H9 (cell line): ENCODE results near the gene LCE3D. TPM values are rescaled to one million over a fixed set of nuclear protein-coding genes. Genes with fewer than 3 reads are reported as not detected.

Experiments
- DNase-seq: peaks from one replicate; pipeline ENCODE4 v3.0.0-alpha.2; 2017
- H2AFZ ChIP-seq: one replicate; pipeline ENCODE4 v1.6.1; 2013; ENCODE audit warnings: mild to moderate bottlenecking, low read length, control low read depth, moderate library complexity
- H2AK5ac ChIP-seq: 2 replicates; pipeline ENCODE4 v1.6.1; 2013; ENCODE audit warnings: low read length, control low read depth, mixed read lengths; ENCODE audit not compliant: insufficient read length
- H2BK120ac ChIP-seq: one replicate; pipeline ENCODE4 v1.6.1; 2013; ENCODE audit warnings: low read depth, mild to moderate bottlenecking, low read length, control low read depth, inconsistent platforms; ENCODE audit not compliant: poor library complexity, severe bottlenecking
- H2BK12ac ChIP-seq: 2 replicates; pipeline ENCODE4 v1.6.1; 2013; ENCODE audit warnings: low read length, control low read depth, mixed read lengths, low read depth; ENCODE audit not compliant: insufficient read length
- H2BK15ac ChIP-seq: 2 replicates; pipeline ENCODE4 v1.6.1; 2013; ENCODE audit warnings: low read depth, low read length, control low read depth
- H2BK20ac ChIP-seq: one replicate; pipeline ENCODE4 v1.6.1; 2013; ENCODE audit warnings: low read depth, mild to moderate bottlenecking, low read length, control low read depth, inconsistent platforms; ENCODE audit not compliant: poor library complexity, severe bottlenecking
- H2BK5ac ChIP-seq: 2 replicates; pipeline ENCODE4 v1.6.1; 2013; ENCODE audit warnings: low read length, control low read depth, mixed read lengths; ENCODE audit not compliant: insufficient read length
- H3K14ac ChIP-seq: 2 replicates; pipeline ENCODE4 v1.6.1; 2013; ENCODE audit warnings: low read length, control low read depth; ENCODE audit not compliant: insufficient read depth
- H3K18ac ChIP-seq: 2 replicates; pipeline ENCODE4 v1.6.1; 2013; ENCODE audit warnings: low read depth, mild to moderate bottlenecking, mixed read lengths, low read length, control low read depth; ENCODE audit not compliant: insufficient read length
- H3K23ac ChIP-seq: 2 replicates; pipeline ENCODE4 v1.6.1; 2013; ENCODE audit warnings: low read length, control low read depth, mixed read lengths, low read depth; ENCODE audit not compliant: insufficient read length
- H3K23me2 ChIP-seq: 2 replicates; pipeline ENCODE4 v1.6.1; 2013; ENCODE audit warnings: low read depth, mild to moderate bottlenecking, mixed read lengths, low read length, control low read depth; ENCODE audit not compliant: insufficient read length, poor library complexity, severe bottlenecking
- H3K27ac ChIP-seq: 2 replicates; pipeline ENCODE4 v1.5.1; 2013; ENCODE audit warnings: low read length, control low read depth, mixed read lengths, low read depth; ENCODE audit not compliant: insufficient read length
- H3K27me3 ChIP-seq: 2 replicates; pipeline ENCODE4 v1.6.1; 2013; ENCODE audit warnings: low read length, control low read depth, inconsistent platforms; ENCODE audit not compliant: insufficient read depth
- H3K4ac ChIP-seq: 2 replicates; pipeline ENCODE4 v1.6.1; 2013; ENCODE audit warnings: low read depth, mild to moderate bottlenecking, control low read depth, inconsistent platforms, low read length, moderate library complexity
- H3K4me1 ChIP-seq: 2 replicates; pipeline ENCODE4 v1.6.1; 2013; ENCODE audit warnings: low read length, control low read depth, inconsistent platforms; ENCODE audit not compliant: insufficient read depth
- H3K4me2 ChIP-seq: 2 replicates; pipeline ENCODE4 v1.6.1; 2013; ENCODE audit warnings: low read length, control low read depth, mixed read lengths; ENCODE audit not compliant: insufficient read length, insufficient read depth
- H3K56ac ChIP-seq: 2 replicates; pipeline ENCODE4 v1.6.1; 2013; ENCODE audit warnings: low read depth, mild to moderate bottlenecking, mixed read lengths, low read length, control low read depth; ENCODE audit not compliant: insufficient read length
- H3K79me1 ChIP-seq: 2 replicates; pipeline ENCODE4 v1.6.1; 2013; ENCODE audit warnings: low read depth, mild to moderate bottlenecking, moderate library complexity, low read length, control low read depth, inconsistent platforms; ENCODE audit not compliant: insufficient read depth, poor library complexity, severe bottlenecking
- H3K79me2 ChIP-seq: 2 replicates; pipeline ENCODE4 v1.6.1; 2013; ENCODE audit warnings: low read length, control low read depth, inconsistent platforms; ENCODE audit not compliant: insufficient read depth
- H3K9ac ChIP-seq: 2 replicates; pipeline ENCODE4 v1.6.1; 2013; ENCODE audit warnings: low read length, control low read depth, mixed read lengths; ENCODE audit not compliant: insufficient read length; ENCODE audit errors: extremely low read depth
- H3K9me3 ChIP-seq: one replicate; pipeline ENCODE4 v1.6.1; 2013; ENCODE audit warnings: low read depth, low read length, inconsistent platforms; ENCODE audit not compliant: control insufficient read depth
- H3T11ph ChIP-seq: one replicate; pipeline ENCODE4 v1.6.1; 2013; ENCODE audit warnings: mild to moderate bottlenecking, low read length, control low read depth, inconsistent platforms
- H4K20me1 ChIP-seq: one replicate; pipeline ENCODE4 v1.6.1; 2013; ENCODE audit not compliant: control insufficient read depth, insufficient read length, insufficient read depth
- H4K5ac ChIP-seq: 2 replicates; pipeline ENCODE4 v1.6.1; 2013; ENCODE audit warnings: low read depth, mild to moderate bottlenecking, mixed read lengths, low read length, control low read depth; ENCODE audit not compliant: insufficient read length
- H4K8ac ChIP-seq: replicated peaks from 2 replicates; pipeline ENCODE4 v1.6.1; 2013; ENCODE audit warnings: low read length, control low read depth, mixed read lengths, low read depth; ENCODE audit not compliant: insufficient read length
- H4K91ac ChIP-seq: 2 replicates; pipeline ENCODE4 v1.6.1; 2013; ENCODE audit warnings: low read depth, mild to moderate bottlenecking, moderate library complexity, mixed read lengths, low read length, control low read depth; ENCODE audit not compliant: insufficient read length
- H3K27ac Mint-ChIP-seq, 3 experiments: 2 replicates in 2 of 3; 3 replicates in 1 of 3; pipeline ENCODE4 v1.8.0; 2020 to 2021; ENCODE audit warnings: mixed read lengths in 3 of 3, mild to moderate bottlenecking in 1 of 3, moderate library complexity in 1 of 3
- H3K27me3 Mint-ChIP-seq: 2 replicates; pipeline ENCODE4 v1.8.0; 2021; ENCODE audit warnings: low read depth, mild to moderate bottlenecking, moderate library complexity, mixed read lengths
- H3K36me3 Mint-ChIP-seq, 3 experiments: 2 replicates in 2 of 3; 3 replicates in 1 of 3; pipeline ENCODE4 v1.8.0; 2020 to 2021; ENCODE audit warnings: low read depth in 3 of 3, mixed read lengths in 3 of 3; ENCODE audit not compliant: insufficient read depth in 1 of 3
- H3K4me1 Mint-ChIP-seq, 2 experiments: 2 replicates each; pipeline ENCODE4 v1.8.0; 2020; ENCODE audit warnings: mixed read lengths in 2 of 2
- H3K4me3 Mint-ChIP-seq, 2 experiments: 2 replicates in 1 of 2; 3 replicates in 1 of 2; pipeline ENCODE4 v1.8.0; 2020 to 2021; ENCODE audit warnings: mild to moderate bottlenecking in 2 of 2, mixed read lengths in 2 of 2, moderate library complexity in 1 of 2
- H3K9me3 Mint-ChIP-seq, 2 experiments: 2 replicates in 1 of 2; 3 replicates in 1 of 2; pipeline ENCODE4 v1.8.0; 2020; ENCODE audit warnings: mild to moderate bottlenecking in 2 of 2, mixed read lengths in 2 of 2, moderate library complexity in 1 of 2
- WGBS: extraction: QIAGEN DNeasy Blood & Tissue Kit; methylation state at CpG from one replicate; pipeline ENCODE4 v1.1.7; 2013; ENCODE audit warnings: missing lambda C conversion rate, low lambda C conversion rate, mixed read lengths; ENCODE audit not compliant: insufficient read length; ENCODE audit errors: extremely low coverage; 5-methylcytosine and 5-hydroxymethylcytosine counted together
- total RNA-seq: library from RNA; stranded (reverse); gene quantifications from 2 replicates; pipeline ENCODE4 v1.2.1, GENCODE V29; 2021
- TF ChIP-seq, protein P1 (sequence below): fragments of 200-600 bp; sonication (generic); conservative IDR thresholded peaks from 3 replicates; pipeline ENCODE4 v1.8.0; 2021; ENCODE audit warnings: antibody characterized with exemption, mild to moderate bottlenecking

The LCE3D gene
- total RNA-seq, 1 experiment from 2014 or later, result not detected

DNA sequence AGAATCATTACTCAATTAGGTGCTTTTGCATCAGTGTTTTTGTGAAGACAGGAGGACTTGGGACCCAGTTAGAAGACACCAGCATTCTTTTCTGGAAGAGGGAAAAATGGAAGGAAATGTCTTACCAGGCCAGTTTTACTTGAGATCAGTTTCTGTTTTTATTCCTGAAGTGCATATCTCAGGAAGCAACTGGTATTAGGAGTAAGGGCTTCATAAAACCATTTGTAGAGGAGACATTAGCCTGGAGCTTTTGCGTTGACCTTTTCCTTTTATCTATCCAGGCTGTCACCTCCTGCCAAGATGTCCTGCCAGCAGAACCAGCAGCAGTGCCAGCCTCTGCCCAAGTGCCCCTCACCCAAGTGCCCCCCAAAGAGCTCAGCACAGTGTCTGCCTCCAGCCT is 33.2 kb upstream of the LCE3D start, which contains the start of gene LCE3B:
Gene LCE3B, plus strand, starts transcription at position 301 of the 400 bp plus-strand sequence. Its CDS starts 0 bp downstream, at position 301.
- peaks cover 0 to 8% (median 2%) of the 10 kb centered on the region in 3 experiments; a peak in 3 of 7 replicates for H3K36me3 Mint-ChIP-seq

More for the DNA sequence above, 33.2 kb upstream of the LCE3D start, which contains the start of gene LCE3B:
- Histone ChIP-seq H3K27ac (no peak within 1 kb of the TSS), H3T11ph (no peak within 1 kb of the TSS), H3K79me2 (no peaks in the 10 kb centered on the region), H4K5ac (no peak within 1 kb of the TSS), H2AK5ac (no peak within 1 kb of the TSS), H3K23ac (no peak within 1 kb of the TSS), H3K4me2 (no peak within 1 kb of the TSS), H3K4ac (no peak within 1 kb of the TSS), H2BK5ac (no peak within 1 kb of the TSS), H3K14ac (no peak within 1 kb of the TSS), H4K91ac (no peak within 1 kb of the TSS), H3K56ac (no peak within 1 kb of the TSS), H3K27me3 (no peaks in the 10 kb centered on the region), H3K9ac (no peak within 1 kb of the TSS), H3K18ac (no peak within 1 kb of the TSS), H3K9me3 (peaks cover 63% of the 10 kb centered on the region), H2BK120ac (no peak within 1 kb of the TSS), H2BK12ac (no peak within 1 kb of the TSS), H4K20me1 (no peaks in the 10 kb centered on the region), H3K79me1 (no peaks in the 10 kb centered on the region), H3K23me2 (no peaks in the 10 kb centered on the region), H2BK20ac (no peak within 1 kb of the TSS), H2BK15ac (no peak within 1 kb of the TSS), H3K4me1 (no peaks in the 10 kb centered on the region), H2AFZ (no peak within 1 kb of the TSS), H4K8ac (no peak within 1 kb of the TSS)
- Mint-ChIP-seq H3K27me3 (no peaks in the 10 kb centered on the region), H3K9me3 (peaks cover 68 to 76% of the 10 kb centered on the region in 2 experiments), H3K27ac (no peak within 1 kb of the TSS), H3K4me1 (no peaks in the 10 kb centered on the region), H3K4me3 (no peak within 1 kb of the TSS)
- DNase-seq, result no peak
- TF ChIP-seq, protein P1, sequence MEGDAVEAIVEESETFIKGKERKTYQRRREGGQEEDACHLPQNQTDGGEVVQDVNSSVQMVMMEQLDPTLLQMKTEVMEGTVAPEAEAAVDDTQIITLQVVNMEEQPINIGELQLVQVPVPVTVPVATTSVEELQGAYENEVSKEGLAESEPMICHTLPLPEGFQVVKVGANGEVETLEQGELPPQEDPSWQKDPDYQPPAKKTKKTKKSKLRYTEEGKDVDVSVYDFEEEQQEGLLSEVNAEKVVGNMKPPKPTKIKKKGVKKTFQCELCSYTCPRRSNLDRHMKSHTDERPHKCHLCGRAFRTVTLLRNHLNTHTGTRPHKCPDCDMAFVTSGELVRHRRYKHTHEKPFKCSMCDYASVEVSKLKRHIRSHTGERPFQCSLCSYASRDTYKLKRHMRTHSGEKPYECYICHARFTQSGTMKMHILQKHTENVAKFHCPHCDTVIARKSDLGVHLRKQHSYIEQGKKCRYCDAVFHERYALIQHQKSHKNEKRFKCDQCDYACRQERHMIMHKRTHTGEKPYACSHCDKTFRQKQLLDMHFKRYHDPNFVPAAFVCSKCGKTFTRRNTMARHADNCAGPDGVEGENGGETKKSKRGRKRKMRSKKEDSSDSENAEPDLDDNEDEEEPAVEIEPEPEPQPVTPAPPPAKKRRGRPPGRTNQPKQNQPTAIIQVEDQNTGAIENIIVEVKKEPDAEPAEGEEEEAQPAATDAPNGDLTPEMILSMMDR, result no peak
- no CpG with 5 or more reads among the region's 1 CpG for WGBS
